HG02642 (cell line): ENCODE data around the gene CD209.
"Not testable (repeated sequence)": the region's sequence is repeated elsewhere in the genome, so short reads cannot be mapped to it uniquely, and the experiment has no call there.

Experiments
- ATAC-seq: cut with Tn5 transposase; IDR thresholded peaks from one replicate; pipeline ENCODE4 v1.9.1; 2021; ENCODE audit warnings: mild to moderate bottlenecking; ENCODE audit not compliant: unreplicated experiment, poor library complexity

The CD209 gene, protein sequence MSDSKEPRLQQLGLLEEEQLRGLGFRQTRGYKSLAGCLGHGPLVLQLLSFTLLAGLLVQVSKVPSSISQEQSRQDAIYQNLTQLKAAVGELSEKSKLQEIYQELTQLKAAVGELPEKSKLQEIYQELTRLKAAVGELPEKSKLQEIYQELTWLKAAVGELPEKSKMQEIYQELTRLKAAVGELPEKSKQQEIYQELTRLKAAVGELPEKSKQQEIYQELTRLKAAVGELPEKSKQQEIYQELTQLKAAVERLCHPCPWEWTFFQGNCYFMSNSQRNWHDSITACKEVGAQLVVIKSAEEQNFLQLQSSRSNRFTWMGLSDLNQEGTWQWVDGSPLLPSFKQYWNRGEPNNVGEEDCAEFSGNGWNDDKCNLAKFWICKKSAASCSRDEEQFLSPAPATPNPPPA

DNA sequence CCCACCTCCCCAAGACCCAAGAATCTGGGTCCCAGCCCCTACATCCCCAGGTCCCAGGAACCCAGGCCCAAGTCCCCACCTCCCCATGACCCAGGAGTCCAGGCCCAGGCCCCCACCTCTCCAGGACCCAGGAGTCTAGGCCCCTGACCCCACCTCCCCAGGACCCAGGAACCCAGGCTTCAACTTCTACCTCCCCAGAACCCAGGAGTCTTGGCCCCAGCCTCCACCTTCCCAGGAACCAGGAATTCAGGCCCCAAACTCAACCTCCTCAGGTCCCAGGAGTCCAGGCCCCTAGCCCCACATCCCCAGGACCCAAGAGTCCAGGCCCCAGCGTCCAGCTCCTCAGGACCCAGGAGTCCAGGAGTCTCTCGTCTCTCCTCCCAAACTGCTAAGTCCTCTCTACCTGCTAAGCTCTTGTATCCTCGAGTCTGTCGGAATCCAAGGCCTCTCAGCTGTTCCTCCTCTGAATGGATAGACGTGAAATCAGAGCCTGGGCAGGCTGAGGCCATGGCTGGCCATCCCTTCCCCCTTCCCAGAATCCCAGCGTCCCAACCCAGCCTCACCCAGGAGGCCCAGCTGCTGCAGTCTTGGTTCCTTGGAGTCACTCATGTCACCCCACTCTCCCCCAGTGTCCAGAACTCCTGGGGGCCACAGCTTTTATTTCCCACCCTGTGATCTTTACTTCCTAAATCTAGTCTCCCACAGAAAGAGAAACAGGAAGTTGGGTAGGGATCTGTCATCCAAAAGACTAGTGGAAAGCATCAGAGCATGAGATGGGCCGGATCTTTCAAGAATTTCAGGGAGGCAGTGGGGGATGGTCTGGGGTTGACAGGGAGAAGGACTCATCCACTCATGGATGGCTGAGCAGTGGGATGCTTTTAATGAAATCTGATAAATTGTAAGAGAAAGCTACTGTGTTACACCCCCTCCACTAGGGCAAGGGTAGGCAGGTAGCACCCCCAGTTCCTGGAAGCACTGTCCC lies at the start of gene CD209:
CD209 (minus strand) TSS at position 632 of the 982 bp plus-strand sequence; CDS start at position 609, 23 bp downstream.
- ATAC-seq: no peak

DNA sequence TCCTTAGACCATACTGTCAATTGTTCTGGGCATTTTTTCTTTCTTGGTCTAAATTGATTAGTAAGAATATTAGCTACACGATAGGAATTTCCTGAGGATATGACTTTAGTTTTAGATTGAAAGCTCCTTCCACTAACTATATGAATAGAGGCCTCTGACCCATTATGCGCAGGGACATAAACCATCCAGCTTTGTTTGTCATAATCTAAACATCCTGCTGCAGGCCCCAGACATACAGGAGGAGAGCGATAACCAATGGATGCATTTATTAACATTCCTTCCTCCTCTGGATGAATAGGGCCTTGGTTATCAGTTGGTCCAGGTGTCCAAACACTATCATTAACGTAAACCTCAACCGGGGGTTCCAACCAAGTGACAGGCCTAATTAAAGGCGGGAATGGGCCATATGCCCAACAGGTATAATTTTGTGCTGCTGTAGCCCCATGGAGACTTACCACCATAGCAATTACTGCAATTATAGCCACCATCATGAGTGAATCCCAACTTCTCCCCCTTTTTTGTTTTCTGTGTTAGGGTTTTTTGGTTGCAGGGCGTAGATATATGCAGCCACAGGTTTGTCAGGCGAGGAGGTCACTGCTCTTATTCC lies 48.3 kb upstream of the CD209 start:
- ATAC-seq: no peak

DNA sequence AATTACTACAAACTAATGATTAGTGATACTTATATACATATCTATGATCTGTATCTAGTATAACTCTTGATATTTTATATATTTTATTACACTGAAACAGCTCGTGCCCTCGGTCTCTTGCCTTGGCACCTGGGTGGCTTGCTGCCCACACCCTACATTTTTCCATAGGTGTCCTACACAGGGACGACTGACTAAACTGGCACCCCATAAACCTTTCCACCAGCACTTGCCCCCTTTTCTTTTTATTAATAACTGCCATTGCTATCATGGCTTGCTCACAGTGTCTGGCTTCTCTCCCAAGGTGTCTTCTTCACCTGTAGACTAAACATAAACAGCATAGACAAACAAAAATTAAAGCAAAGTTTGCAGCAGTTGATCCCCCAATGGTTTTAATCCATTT lies 46.2 kb upstream of the CD209 start:
- no peak for ATAC-seq

DNA sequence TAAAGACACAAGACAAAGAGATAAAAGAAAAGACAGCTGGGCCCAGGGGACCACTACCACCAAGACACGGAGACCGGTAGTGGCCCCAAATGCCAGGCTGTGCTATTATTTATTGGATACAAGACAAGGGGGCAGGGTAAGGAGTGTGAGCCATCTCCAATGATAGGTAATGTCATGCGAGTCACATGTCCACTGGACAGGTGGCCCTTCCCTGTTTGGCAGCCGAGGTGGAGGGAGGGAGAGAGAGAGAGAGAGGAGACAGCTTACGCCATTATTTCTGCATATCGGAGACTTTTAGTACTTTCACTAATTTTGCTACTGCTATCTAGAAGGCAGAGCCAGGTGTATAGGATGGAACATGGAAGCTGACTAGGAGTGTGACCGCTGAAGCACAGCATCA lies 45.4 kb upstream of the CD209 start:
- ATAC-seq: not testable (repeated sequence)

DNA sequence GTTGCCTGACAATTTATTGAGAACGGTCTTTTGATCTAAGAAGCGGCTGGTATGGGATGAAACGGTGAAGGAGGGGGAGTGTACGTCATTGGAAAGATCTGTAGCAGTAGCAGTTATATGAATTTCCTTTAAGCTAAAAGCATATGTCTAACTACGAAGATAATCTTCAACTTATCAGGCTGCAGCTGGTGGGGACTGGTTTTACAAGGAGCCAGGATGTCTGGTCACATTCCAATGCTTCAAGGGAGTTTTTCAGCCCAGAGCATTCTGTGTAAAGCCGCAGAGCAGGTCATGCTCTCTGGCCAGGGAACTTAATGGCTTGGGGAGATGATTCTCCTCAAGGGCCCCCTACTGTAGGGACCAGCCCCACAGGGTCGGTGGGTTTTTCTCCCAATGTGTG lies 44.9 kb upstream of the CD209 start:
- ATAC-seq: no peak

DNA sequence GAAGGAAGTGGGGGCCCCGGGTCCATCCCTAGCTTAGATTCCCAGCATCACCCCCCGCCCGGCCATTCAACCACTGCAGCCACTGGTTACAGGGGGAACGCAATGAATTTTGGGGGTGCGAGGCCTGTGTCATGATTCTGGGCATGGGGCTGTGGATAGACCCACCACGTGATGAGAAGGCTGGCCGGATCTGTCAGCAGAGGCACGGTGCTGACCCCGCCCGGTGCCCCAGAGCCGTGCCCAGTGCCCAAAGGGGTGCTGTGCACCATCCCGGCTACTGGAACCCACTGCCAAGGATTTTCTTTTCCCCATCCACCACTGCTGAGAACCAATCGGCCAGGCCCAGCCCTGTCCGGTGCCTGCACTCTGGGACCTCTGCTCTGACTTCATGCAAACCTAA lies 43.1 kb upstream of the CD209 start:
- ATAC-seq: no peak

DNA sequence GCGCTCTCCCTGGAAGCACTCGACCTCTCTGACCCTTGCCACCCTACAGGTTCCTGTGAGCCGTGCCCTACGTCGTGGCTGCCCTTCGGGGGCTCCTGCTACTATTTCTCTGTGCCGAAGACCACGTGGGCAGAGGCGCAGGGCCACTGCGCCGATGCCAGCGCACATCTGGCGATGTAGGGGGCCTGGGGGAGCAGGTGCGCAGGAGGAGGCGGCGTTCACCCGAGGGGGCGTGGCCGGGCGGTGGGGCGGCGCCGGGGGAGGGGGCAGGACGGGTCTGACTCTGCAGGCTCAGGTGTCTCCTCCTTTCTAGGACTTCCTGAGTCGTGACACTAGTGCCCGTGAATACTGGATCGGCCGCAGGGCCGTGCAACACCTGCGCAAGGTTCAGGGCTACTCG lies 42.1 kb upstream of the CD209 start:
- no peak for ATAC-seq

DNA sequence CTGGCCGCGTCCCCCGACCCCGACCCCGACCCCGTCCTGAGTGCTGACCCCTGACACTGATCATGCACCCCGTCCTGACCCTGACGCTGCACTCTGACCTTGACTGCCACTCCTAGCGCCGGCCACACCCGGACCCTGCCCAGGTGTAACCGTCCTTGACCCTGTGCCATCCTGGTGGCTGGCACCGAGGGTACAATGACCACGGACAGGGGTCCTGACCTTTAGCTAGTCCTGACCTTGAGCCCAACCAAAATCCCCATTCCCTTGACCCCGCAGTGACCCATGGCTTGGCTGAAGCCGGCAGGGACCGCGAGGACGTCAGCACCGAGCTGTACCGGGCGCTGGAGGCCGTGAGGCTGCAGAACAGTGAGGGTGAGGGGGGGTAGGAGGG lies 41.6 kb upstream of the CD209 start:
- no peak for ATAC-seq

DNA sequence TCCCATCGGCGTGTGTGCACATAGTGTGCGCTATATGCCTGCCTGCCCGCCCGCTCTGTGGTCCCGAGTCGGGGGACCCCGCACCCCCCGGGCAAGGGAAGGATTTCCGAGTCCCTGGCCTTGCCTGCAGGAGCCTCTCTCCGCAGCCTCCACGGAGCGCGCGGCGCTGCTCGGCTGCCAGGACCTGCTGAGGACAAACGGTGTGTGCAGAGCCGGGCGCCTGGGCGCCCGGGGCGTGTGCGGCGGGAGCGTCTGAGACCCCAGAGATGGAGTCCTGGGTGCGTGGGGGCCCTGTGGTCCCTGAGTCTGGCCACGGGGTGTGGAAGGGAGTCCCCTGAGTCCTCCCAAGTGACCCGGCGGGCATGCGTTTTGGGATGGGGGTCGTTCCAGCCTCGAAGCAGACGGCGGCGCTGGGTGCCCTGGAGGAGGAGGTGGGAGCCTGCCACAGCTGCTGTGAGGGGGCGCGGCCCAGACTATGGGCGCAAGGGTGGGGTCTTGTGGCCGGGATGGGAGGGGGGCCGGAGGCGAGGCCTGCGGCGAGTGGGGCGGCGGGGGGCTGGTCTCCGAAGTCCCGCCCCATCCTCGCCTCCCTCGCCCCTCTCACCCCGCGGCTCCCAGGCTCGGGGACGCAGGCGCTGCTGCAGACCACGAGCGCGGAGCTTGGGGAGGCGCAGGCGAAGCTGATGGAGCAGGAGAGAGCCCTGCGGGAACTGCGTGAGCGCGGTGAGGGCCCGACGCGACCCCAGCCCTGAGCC lies 41.0 kb upstream of the CD209 start:
- no peak for ATAC-seq

DNA sequence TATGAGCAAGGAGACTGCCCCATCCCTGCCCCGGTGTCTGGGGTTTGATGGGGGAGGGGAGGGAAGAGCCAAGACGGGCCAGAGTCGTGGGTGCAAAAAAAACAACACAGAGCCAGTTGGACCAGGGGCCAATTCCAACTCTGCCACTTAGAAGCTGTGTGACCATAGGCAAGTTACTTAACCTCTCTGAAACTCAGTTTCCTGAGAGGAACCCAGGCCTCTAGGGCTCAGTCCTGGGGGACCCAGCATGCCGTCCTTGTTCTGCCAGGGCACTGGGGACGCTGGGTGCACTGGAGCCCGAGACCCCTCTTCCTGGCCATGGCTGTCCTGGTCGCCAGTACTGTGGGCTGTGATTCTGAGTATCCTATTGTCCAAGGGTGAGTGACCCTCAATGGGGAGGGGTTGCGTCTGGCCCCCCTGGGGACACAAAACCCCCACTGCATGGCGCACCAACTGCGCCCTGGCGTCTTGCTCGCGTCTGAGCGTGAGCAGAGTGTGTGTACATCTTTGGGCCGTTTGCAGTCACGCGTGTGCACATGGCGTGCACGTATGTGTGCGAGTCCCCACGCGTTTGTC lies 40.4 kb upstream of the CD209 start:
- ATAC-seq: no peak

DNA sequence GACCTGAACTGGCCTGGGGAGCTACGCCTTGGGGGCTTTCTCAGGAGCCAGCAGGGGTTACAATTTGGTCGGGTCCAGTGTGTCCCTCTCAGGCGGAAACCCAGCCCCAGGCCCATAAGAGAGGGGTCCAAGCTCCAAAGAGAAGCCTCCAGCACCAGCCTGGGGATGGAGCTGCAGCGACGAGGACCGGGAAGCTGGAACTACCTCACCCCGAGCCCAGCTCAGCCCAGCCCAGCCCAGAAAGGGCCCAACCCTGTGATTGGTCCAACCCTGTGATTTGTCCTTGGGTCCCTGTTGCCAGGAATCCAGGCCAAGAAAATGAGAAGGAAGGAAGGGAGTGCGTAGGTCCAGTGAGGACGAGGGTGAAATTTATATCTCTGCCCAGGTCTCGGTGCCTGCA lies 39.8 kb upstream of the CD209 start:
- ATAC-seq: no peak

DNA sequence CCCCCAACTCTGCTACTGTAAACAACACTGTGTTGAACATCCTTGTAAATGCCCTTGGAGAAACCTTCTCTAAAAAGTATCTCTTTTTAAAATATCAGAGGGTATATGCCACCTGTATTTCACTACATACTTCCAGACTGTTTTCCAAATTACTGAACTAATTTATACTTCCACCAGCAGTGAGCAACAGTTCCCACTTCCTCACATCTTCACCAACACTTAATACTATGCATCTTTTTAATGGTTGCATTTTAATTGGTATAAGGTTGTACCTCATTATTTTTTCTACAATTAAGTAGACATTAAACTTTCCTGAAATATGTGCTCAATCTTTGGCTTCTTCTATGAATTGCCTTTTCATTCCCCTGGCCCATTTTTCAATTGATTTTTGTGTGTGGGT lies 37.5 kb upstream of the CD209 start:
- ATAC-seq: no peak

DNA sequence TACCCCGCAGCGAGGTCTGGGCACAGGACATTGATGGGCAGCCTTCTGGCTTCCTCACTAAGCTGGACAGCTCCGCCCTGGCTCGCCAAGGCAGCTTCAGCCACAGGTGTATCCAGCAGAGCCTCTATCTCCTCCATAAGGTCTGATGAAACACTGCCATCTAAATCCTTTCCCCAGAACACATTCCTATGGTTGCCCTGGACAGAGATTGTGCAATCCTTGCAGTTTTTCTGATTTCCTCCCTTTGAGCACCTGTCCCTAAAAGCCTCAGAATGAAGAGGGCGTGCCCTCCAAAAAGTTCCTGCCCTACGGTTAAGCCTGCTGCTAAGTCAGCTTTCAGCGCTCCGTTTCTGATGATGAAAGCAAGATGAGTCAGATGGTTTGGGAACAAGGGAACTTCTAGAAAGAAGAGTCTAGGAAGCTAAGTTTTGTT lies 36.7 kb upstream of the CD209 start:
- ATAC-seq: no peak

DNA sequence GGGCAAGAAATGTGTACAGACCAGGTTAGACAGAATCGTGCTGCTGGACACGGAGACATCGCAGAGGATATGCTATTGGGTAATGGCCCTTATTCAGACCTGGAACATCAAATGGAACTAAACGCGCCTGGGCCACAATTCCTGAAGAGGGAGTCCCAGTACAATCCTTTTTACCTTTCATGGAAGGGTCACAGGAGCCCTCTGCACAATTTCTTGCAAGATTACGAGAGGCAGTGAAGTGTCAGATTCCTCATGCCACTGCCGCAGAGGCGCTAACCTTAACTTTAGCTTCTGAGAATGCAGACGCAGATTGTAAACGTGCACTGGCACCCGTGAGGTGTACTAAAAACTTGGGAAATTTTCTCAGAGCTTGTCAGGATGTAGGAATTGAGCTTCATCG lies 33.8 kb upstream of the CD209 start:
- ATAC-seq: no peak

DNA sequence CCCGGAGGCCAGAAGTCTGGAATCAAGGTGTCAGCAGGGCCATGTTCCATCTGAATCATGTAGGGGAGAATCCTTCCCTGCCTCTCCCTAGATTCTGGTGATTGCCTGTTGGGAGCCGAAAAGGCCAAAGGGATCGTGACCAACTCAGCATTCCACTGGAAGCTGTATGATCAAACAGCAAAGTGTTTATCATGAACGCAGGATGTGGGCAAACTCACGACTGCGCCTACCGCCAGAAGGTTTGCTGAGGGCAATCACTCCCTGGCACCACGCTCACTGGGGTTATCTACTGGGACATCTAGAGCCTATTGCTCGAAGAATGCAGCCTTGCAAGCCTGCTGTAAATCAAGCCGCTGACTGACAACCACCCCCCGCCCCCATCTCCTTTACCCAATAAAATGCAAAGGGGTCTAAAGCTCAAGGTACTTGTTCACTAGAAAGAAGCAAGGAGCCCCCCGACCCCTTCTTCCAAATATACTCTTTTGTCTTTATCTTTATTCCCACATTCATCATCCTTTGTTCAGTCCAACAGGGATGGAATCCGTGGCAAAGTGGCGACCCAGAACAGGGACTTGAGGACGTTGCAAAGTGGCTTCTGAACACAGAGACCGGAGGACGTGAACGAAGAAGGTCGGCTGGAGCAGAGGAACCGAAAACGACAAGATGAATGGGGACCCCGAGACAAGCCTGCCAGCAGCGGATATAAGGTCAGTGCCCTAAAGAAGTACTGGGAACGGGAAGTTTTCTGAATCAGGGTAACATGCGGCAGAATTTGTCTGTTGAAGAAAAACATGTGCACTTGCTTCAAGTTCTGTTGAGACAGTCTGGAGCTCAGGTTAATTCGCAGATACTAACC lies 32.5 kb upstream of the CD209 start:
- ATAC-seq: no peak

DNA sequence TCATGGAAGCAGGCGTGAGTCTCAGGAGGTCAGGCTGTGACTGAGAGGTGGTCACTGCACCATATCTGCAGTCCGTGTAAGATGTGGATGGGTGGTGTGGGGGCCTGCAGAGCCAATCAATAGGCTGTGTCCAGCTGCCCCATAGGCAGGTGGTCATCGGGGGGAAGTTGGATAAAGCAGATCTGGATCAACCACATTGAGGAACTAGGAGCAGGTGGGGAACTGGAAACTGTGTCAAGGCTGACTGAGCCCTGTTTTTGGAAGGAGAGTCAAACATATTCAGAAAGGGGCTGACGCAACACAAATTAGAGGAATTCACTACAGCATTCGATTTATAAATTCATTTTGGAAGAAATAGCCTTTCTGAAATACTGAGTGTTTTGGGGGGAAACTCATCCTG lies 30.7 kb upstream of the CD209 start:
- no peak for ATAC-seq

DNA sequence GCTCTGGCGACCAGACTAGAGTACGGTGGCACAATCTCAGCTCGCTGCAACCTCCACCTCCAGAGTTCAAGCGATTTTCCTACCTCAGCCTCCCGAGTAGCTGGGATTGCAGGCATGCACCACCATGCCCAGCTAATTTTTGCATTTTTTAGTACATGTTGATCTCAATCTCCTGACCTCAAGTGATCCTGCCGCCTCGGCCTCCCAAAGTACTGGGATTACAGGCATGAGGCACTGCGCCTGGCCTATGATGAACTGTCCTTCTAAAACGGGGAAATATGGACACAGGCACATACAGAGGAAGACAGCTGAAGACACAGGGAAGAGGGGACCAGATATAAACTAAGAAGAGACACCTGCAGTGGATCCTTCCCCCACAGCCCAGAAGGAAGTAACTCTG lies 28.4 kb upstream of the CD209 start:
- ATAC-seq: no peak

DNA sequence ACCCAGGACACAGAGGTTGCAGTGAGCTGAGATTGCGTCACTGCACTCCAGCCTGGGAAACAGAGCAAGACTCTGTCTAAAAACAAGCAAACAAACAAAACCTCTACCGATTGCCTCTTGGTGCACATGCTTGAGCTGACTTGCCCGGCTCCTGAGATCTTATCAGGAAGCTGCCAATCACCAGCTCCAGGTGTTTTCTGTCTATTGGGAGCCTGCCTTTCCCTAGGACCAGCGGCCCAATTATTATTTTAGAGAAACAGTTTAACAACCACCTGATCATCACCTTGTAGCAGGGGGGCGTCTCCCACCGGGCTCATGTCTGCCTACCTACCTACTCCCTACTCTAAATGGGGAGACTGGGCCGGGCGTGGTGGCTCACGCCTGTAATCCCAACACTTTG lies 26.5 kb upstream of the CD209 start:
- no peak for ATAC-seq

DNA sequence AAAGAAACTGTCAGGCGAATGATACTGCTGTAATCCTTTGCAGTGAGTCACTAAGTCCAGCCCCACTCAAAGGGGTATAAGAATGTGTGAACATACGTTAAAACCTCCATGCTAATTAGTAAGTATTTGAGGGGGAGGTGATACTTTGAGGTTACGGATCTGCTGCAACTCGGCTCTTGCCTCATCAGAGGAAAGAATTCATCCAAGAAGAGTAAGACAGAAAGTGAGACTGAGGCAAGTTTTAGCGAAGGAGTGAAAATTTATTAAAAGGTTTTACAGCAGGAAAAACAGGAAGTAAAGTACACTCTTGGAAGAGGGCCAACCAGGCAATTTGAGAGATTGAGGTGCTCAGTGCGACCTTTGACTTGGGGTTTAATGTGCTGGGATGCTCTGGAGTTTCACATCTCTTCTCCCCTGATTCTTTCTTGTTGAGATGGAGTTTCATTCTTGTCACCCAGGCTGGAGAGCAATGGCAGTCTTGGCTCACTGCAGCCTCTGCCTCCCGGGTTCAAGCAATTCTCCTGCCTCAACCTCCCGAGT lies 25.5 kb upstream of the CD209 start:
- no peak for ATAC-seq
